HG03159 (cell line): Measurements from ENCODE around the gene EZH2.

Experiments used
- ATAC-seq: cut with Tn5 transposase; IDR thresholded peaks from one replicate; pipeline ENCODE4 v1.9.1; 2021; ENCODE audit warnings: mild to moderate bottlenecking, moderate library complexity; ENCODE audit not compliant: unreplicated experiment

EZH2 gene

DNA sequence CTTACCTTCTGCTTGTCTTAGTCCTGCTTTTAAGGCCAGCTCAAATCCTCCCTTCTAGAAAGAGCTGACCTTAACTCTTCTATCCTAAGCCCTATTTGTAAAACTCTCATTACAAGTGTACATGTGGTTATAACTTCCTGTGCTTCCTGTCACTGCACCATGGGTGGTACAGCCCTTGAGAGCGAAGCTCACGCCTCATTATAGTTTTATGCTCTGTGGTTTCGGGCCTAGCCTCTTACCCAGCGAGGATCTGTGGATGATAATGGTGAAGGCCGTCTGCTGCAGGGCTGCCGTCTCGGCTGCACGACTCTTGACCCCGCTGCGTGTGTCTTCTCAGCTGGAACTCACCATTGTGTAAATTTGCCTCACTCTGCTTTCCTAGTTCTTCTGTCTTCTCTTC, 110.8 kb downstream of the EZH2 start:
- peak; percentile 83 for ATAC-seq

DNA sequence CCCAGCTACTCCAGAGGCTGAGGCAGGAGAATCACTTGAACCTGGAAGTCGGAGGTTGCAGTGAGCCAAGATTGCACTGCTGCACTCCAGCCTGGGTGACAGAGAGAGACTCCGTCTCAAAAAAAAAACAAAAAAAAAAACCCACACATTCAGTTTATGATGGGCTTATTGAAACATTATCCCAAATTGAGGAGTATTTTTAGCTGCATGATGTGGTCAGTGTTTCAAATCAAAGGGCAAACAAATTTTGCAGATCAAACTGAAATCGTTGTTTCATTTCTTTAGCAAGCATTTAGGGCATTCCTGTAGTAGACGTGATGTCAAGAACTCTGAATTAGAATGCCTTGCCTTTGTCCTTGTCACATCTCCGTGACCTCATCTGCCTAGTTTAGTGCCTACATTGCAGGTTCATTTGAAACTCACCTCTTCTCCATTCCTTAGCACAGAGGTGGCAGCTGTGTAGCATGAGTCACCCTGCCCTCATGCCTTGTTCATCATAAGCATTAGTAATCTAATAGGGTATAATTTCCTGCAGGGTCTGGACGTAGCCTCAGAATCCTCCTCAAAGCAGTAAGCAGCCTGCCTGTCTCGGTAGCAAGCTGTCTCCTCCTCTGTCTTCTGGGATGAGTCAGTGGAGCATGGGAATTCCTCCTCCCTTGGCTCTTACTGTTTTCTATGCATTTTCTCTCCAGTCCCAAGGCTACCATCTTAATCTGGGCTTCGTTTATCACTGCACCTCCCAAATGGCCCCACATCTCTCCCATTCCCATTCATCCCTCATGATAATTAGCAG, 111.6 kb downstream of the EZH2 start:
- no peak for ATAC-seq

DNA sequence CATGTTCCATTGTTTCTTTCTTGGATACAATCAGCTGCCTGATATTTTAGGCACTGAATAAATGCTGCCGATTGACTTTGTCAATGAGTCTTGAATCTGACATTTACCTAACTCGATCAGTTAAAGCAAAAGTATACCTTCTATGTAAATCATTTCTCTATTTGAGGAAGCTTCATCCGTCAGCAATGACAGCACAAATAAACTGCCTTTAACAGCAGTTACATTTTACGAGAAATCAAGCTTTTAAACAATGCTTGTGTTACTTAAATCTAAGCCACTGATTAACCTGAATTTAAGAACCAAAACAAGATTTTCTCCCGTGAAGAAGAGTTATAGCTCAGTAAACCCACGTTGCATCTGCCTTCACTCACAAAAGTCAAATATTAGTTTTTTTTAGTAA, 114.1 kb downstream of the EZH2 start:
- ATAC-seq = no peak

DNA sequence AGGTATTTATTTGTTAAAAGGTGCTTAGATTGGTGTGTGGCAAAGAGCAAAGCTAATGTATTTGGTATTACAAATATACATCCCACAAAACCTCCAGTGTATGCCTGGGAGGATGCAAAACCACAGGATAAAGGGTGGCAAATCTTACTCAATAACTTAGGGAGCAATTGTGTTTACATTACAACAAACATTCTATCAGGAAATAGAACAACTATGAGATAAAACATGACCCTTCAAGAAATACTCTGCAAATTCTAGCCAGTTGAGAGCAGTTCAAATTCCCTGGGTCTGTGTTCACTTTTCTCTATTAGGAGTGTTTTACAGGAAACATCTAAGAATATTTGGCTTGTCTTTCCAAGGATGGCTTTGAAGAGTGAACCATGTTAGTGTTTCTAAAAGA, 120.5 kb downstream of the EZH2 start:
- no peak for ATAC-seq

DNA sequence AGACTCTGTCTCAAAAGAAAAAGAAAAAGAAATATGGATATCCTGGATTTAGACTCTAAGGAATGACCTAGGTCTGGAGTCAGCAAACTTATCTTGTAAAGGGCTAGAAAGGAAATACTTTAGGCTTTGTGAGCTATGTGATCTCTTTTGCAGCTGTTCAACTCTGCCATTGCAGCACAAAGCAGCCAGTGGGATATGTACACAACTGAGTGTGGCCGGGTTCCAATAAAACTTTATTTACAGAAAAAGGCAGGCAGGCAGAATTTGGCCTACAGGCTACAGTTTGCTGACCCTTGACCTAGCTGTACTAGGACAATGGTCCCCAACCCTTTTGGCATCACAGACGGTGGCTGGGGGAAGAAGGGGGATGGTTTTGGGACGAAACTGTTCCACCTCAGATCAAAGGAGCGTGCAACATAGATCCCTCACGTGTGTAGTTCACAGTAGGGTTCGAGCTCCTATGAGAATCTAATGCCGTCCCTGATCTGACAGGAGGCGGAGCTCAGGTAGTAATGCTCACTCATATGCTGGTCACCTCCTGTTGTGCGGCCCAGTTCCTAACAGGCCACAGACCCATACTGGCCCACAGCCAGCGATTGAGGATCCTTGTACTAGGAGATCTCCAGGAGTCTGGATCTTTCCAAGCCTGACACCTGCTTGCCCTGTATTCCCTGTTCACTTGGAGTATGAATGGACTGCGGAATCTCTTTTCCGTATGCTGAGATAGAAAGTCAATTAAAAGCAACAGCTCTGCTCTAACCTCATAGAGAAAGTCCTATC, 122.4 kb downstream of the EZH2 start:
- no peak for ATAC-seq
